Panc1 (cell line): ENCODE data around the gene PRL.

Source experiments
- SIN3A ChIP-seq: IDR thresholded peaks from 2 replicates; pipeline ENCODE4 v1.6.1; 2012; ENCODE audit warnings: low read depth, mild to moderate bottlenecking, low read length, moderate library complexity, borderline replicate concordance; ENCODE audit not compliant: insufficient read depth
- TF ChIP-seq, protein P1 (sequence below): fragments of 450-650 bp; IDR thresholded peaks from 2 replicates; pipeline ENCODE4 v1.5.1; 2017; ENCODE audit warnings: mild to moderate bottlenecking

DNA sequence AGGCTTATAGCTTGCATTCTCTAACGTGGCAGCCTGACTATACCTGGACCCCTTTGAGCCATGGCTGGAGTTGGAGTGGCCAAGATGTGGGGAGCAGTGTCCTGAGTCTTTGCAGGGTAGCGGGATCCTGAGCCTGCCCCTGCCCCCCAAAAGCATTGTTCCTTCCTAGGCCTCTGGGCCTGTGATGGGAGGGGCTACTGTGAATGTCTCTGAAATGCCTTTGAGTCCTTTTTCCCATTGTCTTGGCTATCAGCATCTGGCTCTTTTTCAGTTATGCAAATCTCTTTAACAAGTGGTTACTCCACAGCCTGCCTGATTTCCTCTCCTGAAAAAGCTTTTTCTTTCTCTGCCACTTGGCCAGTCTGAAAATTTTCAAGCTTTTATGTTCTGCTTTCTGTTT, 17.0 kb upstream of the PRL start:
- TF ChIP-seq, protein P1, sequence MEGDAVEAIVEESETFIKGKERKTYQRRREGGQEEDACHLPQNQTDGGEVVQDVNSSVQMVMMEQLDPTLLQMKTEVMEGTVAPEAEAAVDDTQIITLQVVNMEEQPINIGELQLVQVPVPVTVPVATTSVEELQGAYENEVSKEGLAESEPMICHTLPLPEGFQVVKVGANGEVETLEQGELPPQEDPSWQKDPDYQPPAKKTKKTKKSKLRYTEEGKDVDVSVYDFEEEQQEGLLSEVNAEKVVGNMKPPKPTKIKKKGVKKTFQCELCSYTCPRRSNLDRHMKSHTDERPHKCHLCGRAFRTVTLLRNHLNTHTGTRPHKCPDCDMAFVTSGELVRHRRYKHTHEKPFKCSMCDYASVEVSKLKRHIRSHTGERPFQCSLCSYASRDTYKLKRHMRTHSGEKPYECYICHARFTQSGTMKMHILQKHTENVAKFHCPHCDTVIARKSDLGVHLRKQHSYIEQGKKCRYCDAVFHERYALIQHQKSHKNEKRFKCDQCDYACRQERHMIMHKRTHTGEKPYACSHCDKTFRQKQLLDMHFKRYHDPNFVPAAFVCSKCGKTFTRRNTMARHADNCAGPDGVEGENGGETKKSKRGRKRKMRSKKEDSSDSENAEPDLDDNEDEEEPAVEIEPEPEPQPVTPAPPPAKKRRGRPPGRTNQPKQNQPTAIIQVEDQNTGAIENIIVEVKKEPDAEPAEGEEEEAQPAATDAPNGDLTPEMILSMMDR = no peak
- TF ChIP-seq SIN3A = no peak
